ENCODE results near the gene KNTC1.

- TF ChIP-seq CTCF (conservative IDR thresholded peaks at IDR 0.05; ENCODE audit: low read length), result no peak
- no peak for TF ChIP-seq EZH2phosphoT487 (IDR thresholded peaks at IDR 0.05; ENCODE audit: borderline replicate concordance)
Observed at GRCh38 chr12:122669397-122670070, 142.5 kb downstream of the KNTC1 start.
